SU-DHL-6 (cell line): ENCODE measurements around the gene CTNND2.

Experiments
- H2AFZ ChIP-seq: fragments of 200-600 bp; sonication (generic); 2 replicates; pipeline ENCODE4 v1.6.1; 2014; ENCODE audit warnings: low read depth, mild to moderate bottlenecking, moderate library complexity, mixed read lengths, antibody characterized with exemption, low read length; ENCODE audit not compliant: severe bottlenecking
- H3F3A ChIP-seq: fragments of 200-600 bp; shearing (Covaris generic); 2 replicates; pipeline ENCODE4 v1.6.0; 2016; ENCODE audit warnings: antibody characterized with exemption, mild to moderate bottlenecking; ENCODE audit not compliant: insufficient read depth
- H3K27ac ChIP-seq: fragments of 200-600 bp; sonication (generic); 2 replicates; pipeline ENCODE4 v1.5.1; 2016; ENCODE audit warnings: low read depth, mild to moderate bottlenecking, low read length, moderate library complexity, mixed read lengths
- H3K27me3 ChIP-seq: fragments of 200-600 bp; sonication (generic), shearing (Covaris generic); 2 replicates; pipeline ENCODE4 v1.6.0; 2014; ENCODE audit warnings: mild to moderate bottlenecking, low read length
- H3K36me3 ChIP-seq: fragments of 200-600 bp; sonication (generic); 2 replicates; pipeline ENCODE4 v1.6.1; 2014; ENCODE audit warnings: mild to moderate bottlenecking, low read length, mixed read lengths
- H3K4me2 ChIP-seq: fragments of 300-600, 200-600 bp; shearing (Covaris generic), sonication (generic); 2 replicates; pipeline ENCODE4 v1.6.0; 2014; ENCODE audit warnings: low read length, low read depth, mild to moderate bottlenecking; ENCODE audit not compliant: poor library complexity, severe bottlenecking
- H3K4me3 ChIP-seq: fragments of 200-600 bp; sonication (generic); 2 replicates; pipeline ENCODE4 v1.5.1; 2014; ENCODE audit warnings: antibody characterized with exemption, low read length, mild to moderate bottlenecking, mixed read lengths; ENCODE audit not compliant: insufficient read depth, poor library complexity, severe bottlenecking
- H3K79me2 ChIP-seq: fragments of 200-600 bp; sonication (generic); 2 replicates; pipeline ENCODE4 v1.6.1; 2014; ENCODE audit warnings: mild to moderate bottlenecking, low read length, moderate library complexity; ENCODE audit not compliant: insufficient read depth
- H3K9ac ChIP-seq: fragments of 200-600 bp; sonication (generic); 2 replicates; pipeline ENCODE4 v1.7.0; 2014; ENCODE audit warnings: mild to moderate bottlenecking, low read length
- H3K9me2 ChIP-seq: fragments of 200-600 bp; sonication (generic); replicated peaks from 2 replicates; pipeline ENCODE4 v1.6.1; 2014; ENCODE audit warnings: low read length; ENCODE audit not compliant: insufficient read depth
- H3K9me3 ChIP-seq: fragments of 200-600 bp; sonication (generic); 2 replicates; pipeline ENCODE4 v1.6.1; 2014; ENCODE audit warnings: low read length, mixed read lengths; ENCODE audit not compliant: insufficient read depth
- H4K20me1 ChIP-seq: fragments of 200-600 bp; sonication (generic); 2 replicates; pipeline ENCODE4 v1.6.1; 2014; ENCODE audit warnings: low read depth, mild to moderate bottlenecking, antibody characterized with exemption, low read length, moderate library complexity, mixed read lengths
- EZH2phosphoT487 ChIP-seq: fragments of 200-600 bp; sonication (generic), shearing (Covaris generic); conservative IDR thresholded peaks from 2 replicates; pipeline ENCODE4 v1.6.1; 2018; ENCODE audit warnings: mild to moderate bottlenecking, antibody characterized with exemption, low read length, moderate library complexity, mixed read lengths
- TF ChIP-seq, protein P1 (sequence below): fragments of 200-600 bp; sonication (generic); IDR thresholded peaks from one replicate; pipeline ENCODE4 v1.5.1; 2017; ENCODE audit warnings: antibody characterized with exemption, mild to moderate bottlenecking, low read length, moderate library complexity; ENCODE audit not compliant: insufficient read depth, poor library complexity, severe bottlenecking

Gene CTNND2

DNA sequence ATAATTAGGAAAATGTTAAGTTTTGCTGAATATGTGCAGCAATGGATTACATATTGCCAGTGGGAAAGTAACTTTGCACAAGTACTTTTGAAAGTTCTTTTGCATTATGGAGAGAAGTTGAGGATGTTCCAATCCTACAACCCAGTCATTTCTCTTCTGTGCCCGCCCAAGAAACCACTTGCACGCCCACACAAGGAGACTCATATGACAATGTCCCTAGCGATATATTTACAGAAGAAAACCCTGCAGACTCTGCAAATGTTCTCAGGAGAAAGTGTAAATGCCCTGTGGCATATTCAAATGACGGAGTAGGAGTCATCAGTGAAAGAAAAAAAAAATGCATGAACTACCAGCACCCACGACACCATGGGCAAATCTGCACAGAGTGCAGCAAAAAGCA lies 356.5 kb downstream of the CTNND2 start:
- no peaks in the 10 kb centered on the region for H3K9me3 ChIP-seq
- no peaks in the 10 kb centered on the region for H3K36me3 ChIP-seq
- no peaks in the 10 kb centered on the region for H3K9me2 ChIP-seq
- no peak overlapping the region for H3K4me2 ChIP-seq
- no peaks in the 10 kb centered on the region for H3K79me2 ChIP-seq
- H4K20me1 ChIP-seq, result no peaks in the 10 kb centered on the region
- H2AFZ ChIP-seq, result no peak overlapping the region
- no peak overlapping the region for H3K4me3 ChIP-seq
- H3K9ac ChIP-seq, result no peak overlapping the region
- no peak overlapping the region for H3K27ac ChIP-seq
- TF ChIP-seq, protein P1, sequence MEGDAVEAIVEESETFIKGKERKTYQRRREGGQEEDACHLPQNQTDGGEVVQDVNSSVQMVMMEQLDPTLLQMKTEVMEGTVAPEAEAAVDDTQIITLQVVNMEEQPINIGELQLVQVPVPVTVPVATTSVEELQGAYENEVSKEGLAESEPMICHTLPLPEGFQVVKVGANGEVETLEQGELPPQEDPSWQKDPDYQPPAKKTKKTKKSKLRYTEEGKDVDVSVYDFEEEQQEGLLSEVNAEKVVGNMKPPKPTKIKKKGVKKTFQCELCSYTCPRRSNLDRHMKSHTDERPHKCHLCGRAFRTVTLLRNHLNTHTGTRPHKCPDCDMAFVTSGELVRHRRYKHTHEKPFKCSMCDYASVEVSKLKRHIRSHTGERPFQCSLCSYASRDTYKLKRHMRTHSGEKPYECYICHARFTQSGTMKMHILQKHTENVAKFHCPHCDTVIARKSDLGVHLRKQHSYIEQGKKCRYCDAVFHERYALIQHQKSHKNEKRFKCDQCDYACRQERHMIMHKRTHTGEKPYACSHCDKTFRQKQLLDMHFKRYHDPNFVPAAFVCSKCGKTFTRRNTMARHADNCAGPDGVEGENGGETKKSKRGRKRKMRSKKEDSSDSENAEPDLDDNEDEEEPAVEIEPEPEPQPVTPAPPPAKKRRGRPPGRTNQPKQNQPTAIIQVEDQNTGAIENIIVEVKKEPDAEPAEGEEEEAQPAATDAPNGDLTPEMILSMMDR, result no peak
- TF ChIP-seq EZH2phosphoT487, result no peak
- H3K27me3 ChIP-seq, result no peaks in the 10 kb centered on the region
- H3F3A ChIP-seq, result no peaks in the 10 kb centered on the region

DNA sequence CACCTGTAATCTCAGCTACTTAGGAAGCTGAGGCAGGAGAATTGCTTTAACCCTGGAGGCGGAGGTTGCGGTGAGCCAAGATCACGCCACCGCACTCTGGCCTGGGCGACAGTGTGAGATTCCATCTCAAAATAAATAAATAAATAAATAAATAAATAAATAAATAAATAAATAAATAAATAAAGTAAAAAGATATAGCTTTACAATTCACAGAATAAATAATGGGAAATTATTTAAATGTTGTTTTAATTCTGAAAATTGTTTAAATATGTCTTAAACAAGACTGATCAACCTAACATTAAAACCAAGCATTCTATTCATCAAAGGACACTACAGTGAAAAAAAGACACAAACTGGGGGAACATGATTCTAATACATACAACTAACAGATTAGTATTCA lies 357.1 kb downstream of the CTNND2 start:
- H4K20me1 ChIP-seq, result no peaks in the 10 kb centered on the region
- no peak overlapping the region for H3K4me3 ChIP-seq
- TF ChIP-seq EZH2phosphoT487, result no peak
- TF ChIP-seq, protein P1, result no peak
- no peaks in the 10 kb centered on the region for H3K9me3 ChIP-seq
- H3K27me3 ChIP-seq, result no peaks in the 10 kb centered on the region
- no peak overlapping the region for H3K4me2 ChIP-seq
- no peaks in the 10 kb centered on the region for H3K9me2 ChIP-seq
- no peak overlapping the region for H3K27ac ChIP-seq
- no peaks in the 10 kb centered on the region for H3K79me2 ChIP-seq
- H3F3A ChIP-seq, result no peaks in the 10 kb centered on the region
- H3K36me3 ChIP-seq, result no peaks in the 10 kb centered on the region
- H2AFZ ChIP-seq, result no peak overlapping the region
- H3K9ac ChIP-seq, result no peak overlapping the region

DNA sequence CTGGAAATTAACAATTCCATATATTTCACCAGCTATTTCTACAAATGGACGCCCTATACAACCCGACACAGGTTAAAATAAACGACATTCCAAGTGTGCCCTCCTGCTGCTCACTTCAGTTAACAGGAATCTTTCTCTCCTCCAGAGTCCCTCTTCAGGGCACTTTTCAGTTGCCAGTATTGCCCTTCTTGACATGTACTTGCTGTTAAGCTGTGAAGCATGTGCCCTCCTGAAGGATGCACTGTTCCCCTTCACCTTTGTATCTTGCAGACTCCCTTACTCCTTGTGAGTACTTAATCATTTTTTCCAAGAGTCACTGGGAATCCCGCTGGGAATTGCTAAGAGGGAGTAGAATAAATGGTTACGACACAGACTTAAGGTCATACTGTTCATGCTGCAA lies 364.1 kb downstream of the CTNND2 start:
- no peak overlapping the region for H3K4me2 ChIP-seq
- H3K79me2 ChIP-seq, result no peaks in the 10 kb centered on the region
- no peak overlapping the region for H3K27ac ChIP-seq
- no peak overlapping the region for H2AFZ ChIP-seq
- no peaks in the 10 kb centered on the region for H4K20me1 ChIP-seq
- H3K27me3 ChIP-seq, result no peaks in the 10 kb centered on the region
- H3K9me3 ChIP-seq, result no peaks in the 10 kb centered on the region
- no peaks in the 10 kb centered on the region for H3K36me3 ChIP-seq
- no peaks in the 10 kb centered on the region for H3K9me2 ChIP-seq
- no peak overlapping the region for H3K9ac ChIP-seq
- H3F3A ChIP-seq, result no peaks in the 10 kb centered on the region
- H3K4me3 ChIP-seq, result no peak overlapping the region
- TF ChIP-seq, protein P1, result no peak
- no peak for TF ChIP-seq EZH2phosphoT487
